GM18861 (cell line): ENCODE data around the gene CSAD.
"Not testable (repeated sequence)": the region's sequence is repeated elsewhere in the genome, so short reads cannot be mapped to it uniquely, and the experiment has no call there.

Source experiments
- ATAC-seq: cut with Tn5 transposase; IDR thresholded peaks from one replicate; pipeline ENCODE4 v1.9.1; 2021; ENCODE audit not compliant: unreplicated experiment

Gene CSAD

DNA sequence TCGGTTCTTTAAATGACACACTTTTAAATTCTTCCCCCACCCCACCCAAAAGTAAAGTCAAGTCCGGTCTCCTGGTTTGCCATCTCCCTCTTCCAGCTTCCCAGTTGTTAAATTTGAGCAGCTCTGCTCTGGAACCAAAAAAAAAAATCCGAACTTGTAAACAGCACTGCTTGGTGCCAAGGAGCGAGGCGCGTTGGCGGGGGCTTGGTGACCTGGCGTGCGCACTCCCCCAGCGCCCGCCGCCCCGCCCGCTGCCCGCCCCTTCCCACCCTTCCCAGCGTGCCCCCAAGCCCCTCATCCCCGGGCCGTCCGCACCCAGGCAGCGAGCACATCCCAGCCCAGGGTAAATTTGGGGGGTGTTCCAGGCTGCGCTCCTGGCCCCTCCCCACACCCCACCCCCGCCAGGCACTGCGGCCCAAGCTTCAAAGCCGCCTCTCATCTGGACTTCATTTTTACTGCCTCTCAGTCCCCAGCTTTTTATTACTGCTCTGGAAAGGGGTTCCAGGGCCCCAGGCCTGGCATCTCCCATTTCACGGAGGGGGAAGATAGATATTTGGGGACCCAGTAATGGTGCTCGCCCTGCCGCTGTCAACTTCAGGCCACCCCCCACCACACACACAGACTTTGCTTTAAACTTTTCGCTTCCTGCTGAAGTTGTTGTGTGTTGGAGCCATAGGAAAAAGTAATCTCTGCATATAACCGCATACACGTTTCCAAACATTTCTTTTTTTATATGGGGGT lies 38.0 kb upstream of the CSAD start:
- no peak for ATAC-seq

DNA sequence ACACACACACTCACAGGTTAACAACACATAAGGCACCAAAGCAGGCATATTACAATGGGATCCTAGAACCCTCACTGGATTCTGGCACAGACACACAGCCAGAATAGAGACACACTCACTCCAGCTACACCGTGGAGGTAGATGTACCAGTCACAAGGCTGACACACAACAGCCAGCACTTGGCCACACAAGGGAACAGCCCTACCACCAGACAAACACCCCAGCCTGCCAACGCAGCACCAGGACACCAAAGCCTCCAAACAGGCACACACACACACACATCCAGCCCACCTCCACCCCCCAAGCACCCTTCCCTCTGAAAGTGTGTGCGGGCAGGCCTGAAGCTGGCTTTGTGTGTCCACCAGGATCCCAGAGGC lies 37.2 kb upstream of the CSAD start:
- no peak for ATAC-seq

GRCh38 chr12:53217051-53217930 lies 36.6 kb upstream of the CSAD start:
- ATAC-seq = no peak

GRCh38 chr12:53215497-53215896 lies 34.8 kb upstream of the CSAD start:
- no peak for ATAC-seq

GRCh38 chr12:53214687-53215455 lies 34.1 kb upstream of the CSAD start:
- ATAC-seq = no peak

- ATAC-seq = no peak
These were observed 33.5 kb upstream of the CSAD start for GRCh38 chr12:53214221-53214620.

DNA sequence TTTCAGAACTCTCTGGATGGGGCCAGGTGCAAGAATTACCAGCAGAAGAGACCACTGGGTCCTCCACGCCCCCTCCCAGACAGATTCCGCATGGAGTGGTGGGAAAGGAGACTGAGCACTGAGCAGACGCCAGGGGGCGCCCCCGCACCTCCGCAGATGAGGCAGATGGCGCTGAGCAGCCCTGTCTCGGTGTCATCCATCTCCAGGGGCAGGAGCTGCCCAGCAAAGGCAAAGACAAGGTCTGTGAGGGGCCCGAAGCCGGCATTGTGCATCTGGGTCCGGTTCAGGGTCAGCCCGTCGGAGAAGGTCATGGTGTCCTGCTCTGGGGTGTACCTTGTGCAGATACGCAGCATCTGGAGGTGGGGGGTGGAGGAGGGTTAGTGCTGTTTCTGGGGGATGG lies 32.6 kb upstream of the CSAD start:
- no peak for ATAC-seq

GRCh38 chr12:53212931-53213330 lies 32.2 kb upstream of the CSAD start:
- ATAC-seq = no peak

- ATAC-seq = no peak
These were observed 31.0 kb upstream of the CSAD start for GRCh38 chr12:53211476-53212381.

DNA sequence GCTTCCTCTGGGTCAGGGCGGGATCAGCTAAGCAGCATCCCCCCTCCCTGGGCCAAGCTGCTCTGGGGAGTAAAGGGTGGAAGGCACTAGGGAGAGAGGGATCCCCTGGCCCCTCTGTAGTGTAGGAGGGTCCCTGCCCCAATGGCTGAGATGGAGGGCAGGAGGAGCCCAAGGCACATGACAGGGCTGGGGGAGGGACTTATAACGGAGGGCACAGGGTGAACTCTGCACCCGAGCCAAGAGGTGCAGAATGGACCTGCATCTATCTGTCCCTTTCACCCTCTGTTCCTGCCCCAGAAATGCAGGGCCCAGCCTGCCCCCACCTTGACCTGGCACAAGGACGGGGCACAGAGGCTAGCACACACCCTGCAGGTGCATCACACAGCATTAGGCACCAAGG lies 30.1 kb upstream of the CSAD start:
- ATAC-seq = no peak

DNA sequence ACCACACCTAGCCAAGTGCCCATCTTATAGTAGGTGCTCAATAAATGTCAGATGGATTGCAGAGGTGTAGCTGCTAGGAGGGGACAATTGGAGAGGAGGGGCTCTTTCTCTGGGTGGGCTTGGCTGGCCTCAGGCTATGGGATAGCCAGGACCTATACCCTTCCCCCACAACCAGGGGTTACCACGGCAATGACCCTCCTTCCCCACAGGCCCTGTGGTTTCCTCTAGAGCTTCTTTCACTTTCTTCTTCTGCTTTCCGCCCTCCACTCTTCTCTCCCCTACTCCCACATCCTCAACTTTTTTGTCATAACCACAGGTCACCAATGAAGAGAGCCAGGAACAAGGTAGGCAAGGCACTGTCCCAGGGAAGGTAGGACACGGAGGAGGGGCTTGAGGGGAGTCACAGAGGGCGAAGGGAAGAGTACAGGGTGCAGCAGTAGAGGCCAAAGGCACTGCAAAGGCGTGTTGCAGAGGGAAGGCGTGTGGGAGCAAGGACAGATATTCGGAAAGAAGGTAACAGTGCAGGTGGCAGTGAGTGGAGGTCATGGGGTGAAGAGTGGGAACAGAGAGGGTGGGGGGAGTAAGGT lies 28.2 kb upstream of the CSAD start:
- ATAC-seq = no peak

- ATAC-seq = no peak
These were observed 27.7 kb upstream of the CSAD start for GRCh38 chr12:53208435-53208834.

GRCh38 chr12:53207042-53207441 lies 26.3 kb upstream of the CSAD start, which contains the start of gene ITGB7:
Gene ITGB7, minus strand, starts transcription at chr12:53207251. Its CDS starts 6,808 bp downstream, at chr12:53200443.
- ATAC-seq = peak; percentile 39

- peak; percentile 59 for ATAC-seq
These were observed 25.2 kb upstream of the CSAD start for GRCh38 chr12:53205747-53206419.

- ATAC-seq = no peak
These were observed 23.6 kb upstream of the CSAD start for GRCh38 chr12:53204351-53204750.

DNA sequence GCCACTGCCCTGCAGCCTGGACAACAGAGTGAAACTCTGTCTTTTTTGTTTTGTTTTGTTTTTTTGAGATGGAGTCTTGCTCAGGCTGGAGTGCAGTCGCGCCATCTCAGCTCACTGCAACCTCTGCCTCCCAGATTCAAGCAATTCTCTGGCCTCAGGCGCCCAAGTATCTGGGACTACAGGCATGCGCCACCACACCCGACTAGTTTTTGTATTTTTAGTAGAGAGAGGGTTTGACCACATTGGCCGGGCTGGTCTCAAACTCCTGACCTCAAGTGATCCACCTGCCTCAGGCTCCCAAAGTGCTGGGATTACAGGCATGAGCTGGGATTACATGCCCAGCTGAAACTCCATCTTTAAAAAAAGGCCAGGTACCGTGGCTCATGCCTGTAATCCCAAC lies 21.6 kb upstream of the CSAD start:
- not testable (repeated sequence) for ATAC-seq

DNA sequence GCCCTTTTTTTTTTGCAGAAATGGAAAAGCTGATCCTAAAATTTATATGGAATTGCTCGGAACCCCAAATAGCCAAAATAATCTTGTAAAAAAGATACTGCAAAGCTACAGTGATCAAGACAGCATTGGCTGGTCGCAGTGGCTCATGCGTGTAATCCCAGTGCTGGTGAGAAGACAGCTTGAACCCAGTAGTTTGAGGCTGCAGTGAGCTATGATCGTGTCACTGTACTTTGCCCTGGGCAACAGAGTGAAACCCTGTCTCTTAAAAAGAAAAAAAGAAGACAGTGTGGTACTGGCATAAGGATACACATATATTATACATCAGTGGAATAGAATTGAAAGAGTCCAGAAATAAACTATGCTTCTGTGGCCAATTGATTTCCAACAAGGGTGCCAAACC lies 20.9 kb upstream of the CSAD start:
- ATAC-seq = no peak

GRCh38 chr12:53201177-53201541 lies 20.4 kb upstream of the CSAD start:
- ATAC-seq = no peak

DNA sequence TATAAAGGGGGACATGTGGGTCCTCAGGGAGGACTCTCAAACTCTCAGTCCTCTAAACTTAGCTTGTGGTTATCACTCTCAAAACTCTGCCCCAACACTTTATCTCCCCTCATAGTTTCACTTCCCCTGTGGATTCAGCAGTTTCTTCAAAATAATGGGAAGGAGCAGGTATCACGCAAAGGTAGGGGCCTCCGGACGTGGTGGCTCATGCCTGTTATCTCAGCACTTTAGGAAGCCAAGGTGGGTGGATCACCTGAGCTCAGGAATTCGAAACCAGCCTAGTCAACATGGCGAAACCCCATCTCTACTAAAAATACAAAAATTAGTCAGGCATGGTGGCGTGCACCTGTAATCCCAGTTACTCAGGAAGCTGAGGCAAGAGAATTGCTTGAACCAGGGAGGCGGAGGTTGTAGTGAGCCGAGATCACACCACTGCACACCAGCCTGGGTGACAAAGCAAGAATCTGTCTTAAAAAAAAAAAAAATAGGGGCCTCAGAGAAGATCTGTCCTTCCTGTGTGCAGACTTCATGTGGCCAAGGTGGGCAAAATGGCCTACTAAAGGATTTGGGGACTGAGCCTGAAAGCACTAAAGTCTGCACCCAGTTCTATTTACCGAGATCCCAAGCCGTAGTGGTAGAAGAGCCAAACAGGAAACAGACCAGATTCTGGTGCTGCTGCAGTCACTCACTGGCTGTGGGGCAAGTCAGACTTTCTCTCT lies 19.9 kb upstream of the CSAD start:
- peak; percentile 50 for ATAC-seq
